ENCODE data around the gene IGFBPL1. TPM values are rescaled to one million over a fixed set of nuclear protein-coding genes. Genes with fewer than 3 reads are reported as not detected.
"Not testable (repeated sequence)": the region's sequence is repeated elsewhere in the genome, so short reads cannot be mapped to it uniquely, and the experiment has no call there.

The IGFBPL1 gene
- total RNA-seq, 2 donors from 2014 or later: 2.3 to 3.3 TPM

GRCh38 chr9:38405785-38406184 is 18.5 kb downstream of the IGFBPL1 start:
- no peaks in the 10 kb centered on the region for H3K9me3 ChIP-seq
- DNase-seq: no peak
- TF ChIP-seq POLR2A (IDR thresholded peaks at IDR 0.05) (no peak), CTCF (IDR thresholded peaks at IDR 0.05) (no peak)
- WGBS, 2 donors: 39 to 73% methylated on average over 3 of the region's 3 CpGs
- intact Hi-C loops (cut with DNase I): loop anchor here (10.0 kb wide), 1 partner anchor 661 kb away; no protein-coding TSS in a partner anchor
- no peak overlapping the region for H3K27ac ChIP-seq
- no peak for ATAC-seq
- no peak overlapping the region for H3K4me3 ChIP-seq
- no peaks in the 10 kb centered on the region for H3K36me3 ChIP-seq (replicated peaks in 1 of 2; ENCODE audit: insufficient read depth in 1 of 2, low read depth in 2 of 2)
- no peaks in the 10 kb centered on the region for H3K4me1 ChIP-seq
- no peaks in the 10 kb centered on the region for H3K27me3 ChIP-seq

- 46 to 59% methylated on average over 6 of the region's 6 CpGs for WGBS, 2 donors
- Histone ChIP-seq H3K4me1 (peaks cover 5% of the 10 kb centered on the region), H3K36me3 (replicated peaks in 1 of 2; ENCODE audit: insufficient read depth in 1 of 2, low read depth in 2 of 2) (no peaks in the 10 kb centered on the region), H3K27me3 (no peaks in the 10 kb centered on the region), H3K9me3 (no peaks in the 10 kb centered on the region), H3K4me3 (no peak overlapping the region), H3K27ac (no peak overlapping the region)
- DNase-seq: no peak
- no peak for TF ChIP-seq POLR2A (IDR thresholded peaks at IDR 0.05)
- no peak for TF ChIP-seq CTCF (IDR thresholded peaks at IDR 0.05)
- intact Hi-C loops (cut with DNase I): loop anchor here (10.0 kb wide), 1 partner anchor 660 kb away; no protein-coding TSS in a partner anchor
- no peak for ATAC-seq
Measured at GRCh38 chr9:38404314-38404713, 19.9 kb downstream of the IGFBPL1 start.

GRCh38 chr9:38401994-38402393 is 22.3 kb downstream of the IGFBPL1 start:
- no peak for ATAC-seq
- intact Hi-C loops (cut with DNase I): loop anchor here (10.0 kb wide), 1 partner anchor 657 kb away; no protein-coding TSS in a partner anchor
- H3K9me3 ChIP-seq: no peaks in the 10 kb centered on the region
- TF ChIP-seq POLR2A (IDR thresholded peaks at IDR 0.05) (no peak), CTCF (IDR thresholded peaks at IDR 0.05) (no peak)
- H3K4me3 ChIP-seq: no peak overlapping the region
- no peaks in the 10 kb centered on the region for H3K27me3 ChIP-seq
- H3K27ac ChIP-seq: no peak overlapping the region
- peaks cover 5% of the 10 kb centered on the region for H3K4me1 ChIP-seq
- 48 to 57% methylated on average over 5 to 6 of the region's 6 CpGs for WGBS, 2 donors
- DNase-seq: no peak
- peaks cover 0 to 1% of the 10 kb centered on the region in 2 donors for H3K36me3 ChIP-seq (replicated peaks in 1 of 2; ENCODE audit: insufficient read depth in 1 of 2, low read depth in 2 of 2)

- H3K27ac ChIP-seq; intact Hi-C loops (cut with DNase I): not testable (repeated sequence)
Measured at GRCh38 chr9:38399191-38399590, 25.1 kb downstream of the IGFBPL1 start.

GRCh38 chr9:38396371-38396671 is 27.9 kb downstream of the IGFBPL1 start:
- H3K27me3 ChIP-seq: no peaks in the 10 kb centered on the region
- H3K27ac ChIP-seq: no peak overlapping the region
- ATAC-seq: no peak

More at GRCh38 chr9:38399191-38399590, 25.1 kb downstream of the IGFBPL1 start:
- not testable (repeated sequence) for DNase-seq; H3K9me3 ChIP-seq; H3K36me3 ChIP-seq (replicated peaks in 1 of 2; ENCODE audit: insufficient read depth in 1 of 2, low read depth in 2 of 2); H3K4me1 ChIP-seq; H3K4me3 ChIP-seq; H3K27me3 ChIP-seq; ATAC-seq
- WGBS, 2 donors: 77 to 83% methylated on average over 1 of the region's 1 CpG

More at GRCh38 chr9:38396371-38396671, 27.9 kb downstream of the IGFBPL1 start:
- intact Hi-C loops (cut with DNase I): no loop called here
- Histone ChIP-seq H3K9me3 (no peaks in the 10 kb centered on the region), H3K36me3 (replicated peaks in 1 of 2; ENCODE audit: insufficient read depth in 1 of 2, low read depth in 2 of 2) (peaks cover 0 to 8% of the 10 kb centered on the region in 2 donors), H3K4me3 (no peak overlapping the region), H3K4me1 (peaks cover 24% of the 10 kb centered on the region)
- TF ChIP-seq CTCF (IDR thresholded peaks at IDR 0.05) (no peak), POLR2A (IDR thresholded peaks at IDR 0.05) (no peak)
- WGBS, 2 donors: 82 to 100% methylated on average over 3 to 10 of the region's 10 CpGs
- no peak for DNase-seq
